Measurements from ENCODE around the gene C2orf49. TPM values are rescaled to one million over a fixed set of nuclear protein-coding genes. Genes with fewer than 3 reads are reported as not detected.
A peak's percentile ranks its signal among the peaks of the same experiment; 100 is the strongest.

The C2orf49 gene
- total and polyA plus RNA-seq, 8 donors, result 6.3 to 22.0 (median 11.0) TPM

- TF ChIP-seq POLR2A (IDR thresholded peaks at IDR 0.05) (no peak), EP300 (IDR thresholded peaks at IDR 0.05) (no peak), POLR2AphosphoS5 (IDR thresholded peaks at IDR 0.05) (no peak), CTCF (IDR thresholded peaks at IDR 0.05) (no peak)
- Histone ChIP-seq H3K9me3 (no peaks in the 10 kb centered on the region), H3K27ac (peak overlapping the region in 4 of 5 donors; percentile 26 to 93 (median 84)), H3K4me3 (no peak overlapping the region), H3K36me3 (peaks cover 0 to 20% (median 2%) of the 10 kb centered on the region in 4 donors), H3K27me3 (no peaks in the 10 kb centered on the region), H3K4me1 (peaks cover 28 to 98% (median 66%) of the 10 kb centered on the region in 4 donors)
- intact Hi-C loops (cut with DNase I; ENCODE audit: low total_unique reads), result no loop called here
- no peak for DNase-seq
- WGBS, 5 donors, result 82 to 100% (median 91%) methylated on average over 5 of the region's 5 CpGs
These were observed 53.8 kb downstream of the C2orf49 start for GRCh38 chr2:105391058-105391627.

GRCh38 chr2:105391763-105392662 lies 54.7 kb downstream of the C2orf49 start:
- Histone ChIP-seq H3K36me3 (peaks cover 0 to 17% (median 0%) of the 10 kb centered on the region in 4 donors), H3K4me3 (no peak overlapping the region), H3K4me1 (peaks cover 24 to 92% (median 63%) of the 10 kb centered on the region in 4 donors), H3K27me3 (peaks cover 0 to under 1% (median 0%) of the 10 kb centered on the region in 3 donors), H3K9me3 (no peaks in the 10 kb centered on the region), H3K27ac (peak overlapping the region; percentile 26 to 93 (median 83))
- WGBS, 5 donors, result 74 to 81% (median 75%) methylated on average over 9 of the region's 9 CpGs
- DNase-seq, result no peak
- TF ChIP-seq EP300 (IDR thresholded peaks at IDR 0.05) (no peak), CTCF (IDR thresholded peaks at IDR 0.05) (no peak), POLR2A (IDR thresholded peaks at IDR 0.05) (no peak), POLR2AphosphoS5 (IDR thresholded peaks at IDR 0.05) (no peak)
- intact Hi-C loops (cut with DNase I; ENCODE audit: low total_unique reads), result no loop called here

- peak in 1 of 2 donors; percentile 63 for DNase-seq
- TF ChIP-seq POLR2A (IDR thresholded peaks at IDR 0.05) (no peak), EP300 (IDR thresholded peaks at IDR 0.05) (no peak), POLR2AphosphoS5 (IDR thresholded peaks at IDR 0.05) (peak in 1 of 3 donors; percentile 44), CTCF (IDR thresholded peaks at IDR 0.05) (no peak)
- Histone ChIP-seq H3K36me3 (peaks cover 0 to 13% (median 0%) of the 10 kb centered on the region in 4 donors), H3K9me3 (no peaks in the 10 kb centered on the region), H3K27ac (peak overlapping the region in 4 of 5 donors; percentile 38 to 93 (median 69)), H3K27me3 (peaks cover 0 to 13% (median 4%) of the 10 kb centered on the region in 3 donors), H3K4me1 (peaks cover 21 to 80% (median 61%) of the 10 kb centered on the region in 4 donors), H3K4me3 (peak overlapping the region in 2 of 4 donors; percentile 2 to 61)
- WGBS, 5 donors, result 68 to 78% (median 72%) methylated on average over 13 of the region's 13 CpGs
- intact Hi-C loops (cut with DNase I; ENCODE audit: low total_unique reads), result no loop called here
These were observed 56.2 kb downstream of the C2orf49 start for GRCh38 chr2:105393373-105394055.

All from stomach (tissue), 9 donors.